ENCODE measurements around the gene UBE2V1.

The UBE2V1 gene

GRCh38 chr20:50149481-50150254 lies 36.7 kb upstream of the UBE2V1 start:
- H3K4me1 ChIP-seq (ENCODE audit: control insufficient read depth, insufficient read depth, low read depth, low read length), result peaks cover 50% of the 10 kb centered on the region
- H3K4ac ChIP-seq (ENCODE audit: low read depth in 1 of 2, low read length in 2 of 2), result no peak overlapping the region
- no peak overlapping the region for H2BK120ac ChIP-seq (ENCODE audit: low read depth, low read length)
- no peak overlapping the region for H2BK15ac ChIP-seq (ENCODE audit: low read depth, poor library complexity, severe bottlenecking)
- H2BK5ac ChIP-seq (ENCODE audit: low read depth, low read length, poor library complexity, severe bottlenecking), result no peak overlapping the region
- H3K18ac ChIP-seq (ENCODE audit: low read depth in 1 of 2, low read length in 2 of 2), result no peak overlapping the region
- 95% methylated on average over 16 of the region's 16 CpGs for WGBS
- H3K36me3 ChIP-seq (ENCODE audit: control insufficient read depth in 1 of 2, insufficient read depth in 2 of 2, low read depth in 1 of 2, low read length in 2 of 2), result peaks cover 44 to 48% of the 10 kb centered on the region in 2 experiments
- no peak overlapping the region for H2AFZ ChIP-seq (ENCODE audit: low read depth, low read length)
- no peak overlapping the region for H3K23ac ChIP-seq (ENCODE audit: low read length in 2 of 2)
- H4K8ac ChIP-seq (ENCODE audit: low read length), result no peak overlapping the region
- H4K91ac ChIP-seq (ENCODE audit: low read length), result no peak overlapping the region
- H3K4me3 ChIP-seq (ENCODE audit: insufficient read depth in 1 of 2, low read depth in 1 of 2, low read length in 2 of 2), result no peak overlapping the region
- H3K27me3 ChIP-seq (ENCODE audit: control insufficient read depth in 1 of 2, insufficient read depth in 1 of 2, low read length in 2 of 2), result no peaks in the 10 kb centered on the region
- no peak overlapping the region for H2BK12ac ChIP-seq (ENCODE audit: low read length in 2 of 2)
- peaks cover 2% of the 10 kb centered on the region for H3K79me1 ChIP-seq (replicated peaks; ENCODE audit: low read length, poor library complexity, severe bottlenecking)
- no peak overlapping the region for H2AK5ac ChIP-seq (ENCODE audit: low read length, severe bottlenecking)
- no peak for DNase-seq
- H3K9ac ChIP-seq (ENCODE audit: low read length), result no peak overlapping the region
- H3K9me3 ChIP-seq (ENCODE audit: control insufficient read depth, low read length), result no peaks in the 10 kb centered on the region
- no peak overlapping the region for H3K4me2 ChIP-seq (ENCODE audit: low read length, poor library complexity, severe bottlenecking)
- H3K14ac ChIP-seq (ENCODE audit: low read length in 2 of 2), result no peak overlapping the region
- H3K27ac ChIP-seq (ENCODE audit: low read length, poor library complexity, severe bottlenecking), result no peak overlapping the region

DNA sequence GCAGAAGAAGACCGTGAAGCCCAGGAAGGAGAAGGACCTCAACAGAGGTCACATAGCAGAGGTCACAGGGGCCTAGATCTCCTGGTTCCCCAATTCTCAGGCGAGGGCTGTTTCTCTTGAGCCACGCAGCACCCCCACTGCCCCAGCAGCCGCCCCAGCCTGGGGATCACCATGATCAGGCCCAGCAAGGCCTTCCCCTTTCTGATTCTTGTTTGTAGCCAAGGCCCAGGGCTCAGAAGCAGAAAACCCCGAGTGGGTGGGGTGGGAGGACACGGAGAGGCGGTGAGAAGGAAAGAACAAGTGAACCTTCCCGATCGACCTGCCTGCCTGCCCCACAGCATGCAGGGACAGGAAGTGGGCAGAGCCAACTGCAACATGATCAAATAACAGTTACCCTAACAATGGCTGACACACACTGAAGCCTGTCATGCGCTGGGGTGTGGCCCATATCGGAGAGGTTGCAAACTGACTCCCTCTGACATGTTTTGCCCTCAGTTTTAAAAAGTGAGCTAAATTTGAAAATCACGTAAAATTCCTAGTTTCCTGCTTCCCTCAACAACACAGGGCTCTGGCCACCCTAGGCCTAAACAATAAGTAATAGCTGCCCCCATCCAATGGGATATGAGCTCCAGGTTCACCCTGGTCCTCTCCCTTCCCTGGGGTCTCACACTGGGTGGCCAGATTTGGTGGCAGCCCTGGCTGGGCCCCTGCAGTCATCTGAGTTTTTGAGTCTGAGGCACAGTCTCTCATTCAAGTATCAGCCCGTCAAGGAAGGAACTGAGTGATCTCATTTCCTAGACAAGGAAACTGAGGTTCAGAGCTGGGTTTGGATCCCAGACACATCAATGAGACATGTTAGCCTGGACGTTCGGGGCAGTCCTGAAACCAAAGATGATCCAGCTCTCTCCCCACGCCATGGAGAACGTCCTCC lies 34.0 kb upstream of the UBE2V1 start:
- no peak overlapping the region for H3K4me2 ChIP-seq (ENCODE audit: low read length, poor library complexity, severe bottlenecking)
- H3K9me3 ChIP-seq (ENCODE audit: control insufficient read depth, low read length), result no peaks in the 10 kb centered on the region
- H2AK5ac ChIP-seq (ENCODE audit: low read length, severe bottlenecking), result peak overlapping the region; percentile 69
- peak overlapping the region; percentile 53 for H3K9ac ChIP-seq (ENCODE audit: low read length)
- H2BK15ac ChIP-seq (ENCODE audit: low read depth, poor library complexity, severe bottlenecking), result no peak overlapping the region
- H3K27ac ChIP-seq (ENCODE audit: low read length, poor library complexity, severe bottlenecking), result peak overlapping the region; percentile 10
- H3K79me1 ChIP-seq (replicated peaks; ENCODE audit: low read length, poor library complexity, severe bottlenecking), result peaks cover 10% of the 10 kb centered on the region
- peak overlapping the region in 1 of 2 experiments; percentile 63 for H3K23ac ChIP-seq (ENCODE audit: low read length in 2 of 2)
- H4K91ac ChIP-seq (ENCODE audit: low read length), result peak overlapping the region; percentile 43
- H2BK120ac ChIP-seq (ENCODE audit: low read depth, low read length), result peak overlapping the region; percentile 7
- peak overlapping the region in 1 of 2 experiments; percentile 3 for H2BK12ac ChIP-seq (ENCODE audit: low read length in 2 of 2)
- H3K4me3 ChIP-seq (ENCODE audit: insufficient read depth in 1 of 2, low read depth in 1 of 2, low read length in 2 of 2), result no peak overlapping the region
- peak overlapping the region in 1 of 2 experiments; percentile 32 for H3K4ac ChIP-seq (ENCODE audit: low read depth in 1 of 2, low read length in 2 of 2)
- no peak overlapping the region for H3K14ac ChIP-seq (ENCODE audit: low read length in 2 of 2)
- no peak for DNase-seq
- H2AFZ ChIP-seq (ENCODE audit: low read depth, low read length), result no peak overlapping the region
- H3K18ac ChIP-seq (ENCODE audit: low read depth in 1 of 2, low read length in 2 of 2), result peak overlapping the region in 1 of 2 experiments; percentile 72
- H3K27me3 ChIP-seq (ENCODE audit: control insufficient read depth in 1 of 2, insufficient read depth in 1 of 2, low read length in 2 of 2), result no peaks in the 10 kb centered on the region
- peaks cover 50% of the 10 kb centered on the region for H3K4me1 ChIP-seq (ENCODE audit: control insufficient read depth, insufficient read depth, low read depth, low read length)
- no peak overlapping the region for H2BK5ac ChIP-seq (ENCODE audit: low read depth, low read length, poor library complexity, severe bottlenecking)
- H3K36me3 ChIP-seq (ENCODE audit: control insufficient read depth in 1 of 2, insufficient read depth in 2 of 2, low read depth in 1 of 2, low read length in 2 of 2), result peaks cover 57 to 63% of the 10 kb centered on the region in 2 experiments
- WGBS, result 81% methylated on average over 17 of the region's 17 CpGs
- H4K8ac ChIP-seq (ENCODE audit: low read length), result peak overlapping the region; percentile 53

GRCh38 chr20:50146214-50146613 lies 33.3 kb upstream of the UBE2V1 start:
- no peak overlapping the region for H3K4me3 ChIP-seq (ENCODE audit: insufficient read depth in 1 of 2, low read depth in 1 of 2, low read length in 2 of 2)
- no peak overlapping the region for H3K18ac ChIP-seq (ENCODE audit: low read depth in 1 of 2, low read length in 2 of 2)
- H2BK15ac ChIP-seq (ENCODE audit: low read depth, poor library complexity, severe bottlenecking), result no peak overlapping the region
- H3K9ac ChIP-seq (ENCODE audit: low read length), result no peak overlapping the region
- no peaks in the 10 kb centered on the region for H3K9me3 ChIP-seq (ENCODE audit: control insufficient read depth, low read length)
- peaks cover 64 to 70% of the 10 kb centered on the region in 2 experiments for H3K36me3 ChIP-seq (ENCODE audit: control insufficient read depth in 1 of 2, insufficient read depth in 2 of 2, low read depth in 1 of 2, low read length in 2 of 2)
- H2BK12ac ChIP-seq (ENCODE audit: low read length in 2 of 2), result peak overlapping the region in 1 of 2 experiments; percentile 12
- H2BK120ac ChIP-seq (ENCODE audit: low read depth, low read length), result no peak overlapping the region
- H3K23ac ChIP-seq (ENCODE audit: low read length in 2 of 2), result no peak overlapping the region
- H2BK5ac ChIP-seq (ENCODE audit: low read depth, low read length, poor library complexity, severe bottlenecking), result no peak overlapping the region
- H3K79me1 ChIP-seq (replicated peaks; ENCODE audit: low read length, poor library complexity, severe bottlenecking), result peaks cover 14% of the 10 kb centered on the region
- H3K14ac ChIP-seq (ENCODE audit: low read length in 2 of 2), result no peak overlapping the region
- no peak overlapping the region for H3K4me2 ChIP-seq (ENCODE audit: low read length, poor library complexity, severe bottlenecking)
- peak overlapping the region; percentile 11 for H2AK5ac ChIP-seq (ENCODE audit: low read length, severe bottlenecking)
- H3K4me1 ChIP-seq (ENCODE audit: control insufficient read depth, insufficient read depth, low read depth, low read length), result peaks cover 48% of the 10 kb centered on the region
- no peak overlapping the region for H4K8ac ChIP-seq (ENCODE audit: low read length)
- H3K4ac ChIP-seq (ENCODE audit: low read depth in 1 of 2, low read length in 2 of 2), result no peak overlapping the region
- no peak for DNase-seq
- no peak overlapping the region for H2AFZ ChIP-seq (ENCODE audit: low read depth, low read length)
- 82% methylated on average over 5 of the region's 6 CpGs for WGBS
- peak overlapping the region; percentile 5 for H3K27ac ChIP-seq (ENCODE audit: low read length, poor library complexity, severe bottlenecking)
- H3K27me3 ChIP-seq (ENCODE audit: control insufficient read depth in 1 of 2, insufficient read depth in 1 of 2, low read length in 2 of 2), result no peaks in the 10 kb centered on the region
- no peak overlapping the region for H4K91ac ChIP-seq (ENCODE audit: low read length)

GRCh38 chr20:50145566-50145965 lies 32.6 kb upstream of the UBE2V1 start:
- 94% methylated on average over 4 of the region's 6 CpGs for WGBS
- Histone ChIP-seq H2AK5ac (ENCODE audit: low read length, severe bottlenecking) (no peak overlapping the region), H3K9me3 (ENCODE audit: control insufficient read depth, low read length) (no peaks in the 10 kb centered on the region)

More at GRCh38 chr20:50145566-50145965, 32.6 kb upstream of the UBE2V1 start:
- H3K36me3 ChIP-seq (ENCODE audit: control insufficient read depth in 1 of 2, insufficient read depth in 2 of 2, low read depth in 1 of 2, low read length in 2 of 2), result peaks cover 66 to 72% of the 10 kb centered on the region in 2 experiments
- no peak overlapping the region for H3K9ac ChIP-seq (ENCODE audit: low read length)
- H3K4me2 ChIP-seq (ENCODE audit: low read length, poor library complexity, severe bottlenecking), result no peak overlapping the region
- H2BK120ac ChIP-seq (ENCODE audit: low read depth, low read length), result no peak overlapping the region
- H2BK5ac ChIP-seq (ENCODE audit: low read depth, low read length, poor library complexity, severe bottlenecking), result no peak overlapping the region
- H3K27ac ChIP-seq (ENCODE audit: low read length, poor library complexity, severe bottlenecking), result no peak overlapping the region
- H3K79me1 ChIP-seq (replicated peaks; ENCODE audit: low read length, poor library complexity, severe bottlenecking), result peaks cover 19% of the 10 kb centered on the region
- no peak overlapping the region for H4K8ac ChIP-seq (ENCODE audit: low read length)
- H3K18ac ChIP-seq (ENCODE audit: low read depth in 1 of 2, low read length in 2 of 2), result no peak overlapping the region
- H3K14ac ChIP-seq (ENCODE audit: low read length in 2 of 2), result no peak overlapping the region
- H3K4me1 ChIP-seq (ENCODE audit: control insufficient read depth, insufficient read depth, low read depth, low read length), result peaks cover 45% of the 10 kb centered on the region
- H3K4me3 ChIP-seq (ENCODE audit: insufficient read depth in 1 of 2, low read depth in 1 of 2, low read length in 2 of 2), result no peak overlapping the region
- DNase-seq, result no peak
- no peak overlapping the region for H3K4ac ChIP-seq (ENCODE audit: low read depth in 1 of 2, low read length in 2 of 2)
- no peaks in the 10 kb centered on the region for H3K27me3 ChIP-seq (ENCODE audit: control insufficient read depth in 1 of 2, insufficient read depth in 1 of 2, low read length in 2 of 2)
- no peak overlapping the region for H2AFZ ChIP-seq (ENCODE audit: low read depth, low read length)
- H2BK12ac ChIP-seq (ENCODE audit: low read length in 2 of 2), result no peak overlapping the region
- H3K23ac ChIP-seq (ENCODE audit: low read length in 2 of 2), result no peak overlapping the region
- no peak overlapping the region for H4K91ac ChIP-seq (ENCODE audit: low read length)
- H2BK15ac ChIP-seq (ENCODE audit: low read depth, poor library complexity, severe bottlenecking), result no peak overlapping the region
